Astrocyte (in vitro differentiated cells and primary cell): ENCODE results near the gene RBM38. TPM values are rescaled to one million over a fixed set of nuclear protein-coding genes. Genes with fewer than 3 reads are reported as not detected.

Experiments used
- DNase-seq: peaks from one replicate; pipeline ENCODE4 v3.0.0-alpha.2; 2010; ENCODE audit warnings: low read depth
- FAIRE-seq: peaks from 2 replicates; lab custom pipeline; 2011; peaks lifted over from hg19 to GRCh38; lab: Jason Lieb, UNC
- H2AFZ ChIP-seq: 2 replicates; pipeline ENCODE4 v1.6.0; 2012; ENCODE audit warnings: low read depth, low read length, inconsistent platforms
- H3K27ac ChIP-seq: 2 replicates; pipeline ENCODE4 v1.5.1; 2011; ENCODE audit warnings: low read depth, low read length, inconsistent platforms
- H3K27me3 ChIP-seq: 2 replicates; pipeline ENCODE4 v1.6.0; 2011; ENCODE audit warnings: low read length, inconsistent platforms; ENCODE audit not compliant: insufficient read depth
- H3K36me3 ChIP-seq: 2 replicates; pipeline ENCODE4 v1.5.1; 2011; ENCODE audit warnings: low read length, inconsistent platforms; ENCODE audit not compliant: insufficient read depth
- H3K4me1 ChIP-seq: 2 replicates; pipeline ENCODE4 v1.5.1; 2011; ENCODE audit warnings: low read length, inconsistent platforms; ENCODE audit not compliant: insufficient read depth
- H3K4me2 ChIP-seq: 2 replicates; pipeline ENCODE4 v1.6.0; 2012; ENCODE audit warnings: low read length, inconsistent platforms
- H3K4me3 ChIP-seq: 2 replicates; pipeline ENCODE4 v1.5.1; 2011; ENCODE audit warnings: low read depth, mild to moderate bottlenecking, low read length, inconsistent platforms; ENCODE audit not compliant: insufficient read depth
- H3K79me2 ChIP-seq: 2 replicates; pipeline ENCODE4 v1.6.0; 2012; ENCODE audit warnings: mild to moderate bottlenecking, low read length, inconsistent platforms; ENCODE audit not compliant: insufficient read depth
- H3K9ac ChIP-seq: 2 replicates; pipeline ENCODE4 v1.6.0; 2012; ENCODE audit warnings: mild to moderate bottlenecking, low read length, inconsistent platforms
- H3K9me3 ChIP-seq: 2 replicates; pipeline ENCODE4 v1.5.1; 2012; ENCODE audit warnings: low read depth, mild to moderate bottlenecking, low read length, inconsistent platforms; ENCODE audit not compliant: insufficient read depth
- H4K20me1 ChIP-seq: 2 replicates; pipeline ENCODE4 v1.6.0; 2012; ENCODE audit warnings: low read length, inconsistent platforms; ENCODE audit not compliant: insufficient read depth
- H3K27ac Mint-ChIP-seq: one replicate; pipeline ENCODE4 v1.8.0; 2021; ENCODE audit warnings: mild to moderate bottlenecking, mixed read lengths; ENCODE audit not compliant: unreplicated experiment
- H3K27me3 Mint-ChIP-seq: one replicate; pipeline ENCODE4 v1.8.0; 2021; ENCODE audit warnings: low read depth, mixed read lengths; ENCODE audit not compliant: unreplicated experiment
- H3K36me3 Mint-ChIP-seq: one replicate; pipeline ENCODE4 v1.8.0; 2021; ENCODE audit warnings: low read depth, mixed read lengths; ENCODE audit not compliant: unreplicated experiment
- H3K4me1 Mint-ChIP-seq: one replicate; pipeline ENCODE4 v1.8.0; 2021; ENCODE audit warnings: low read depth, mixed read lengths; ENCODE audit not compliant: unreplicated experiment
- H3K4me3 Mint-ChIP-seq: one replicate; pipeline ENCODE4 v1.8.0; 2021; ENCODE audit warnings: mild to moderate bottlenecking, moderate library complexity, mixed read lengths; ENCODE audit not compliant: unreplicated experiment
- H3K9me3 Mint-ChIP-seq: one replicate; pipeline ENCODE4 v1.8.0; 2021; ENCODE audit warnings: mild to moderate bottlenecking, mixed read lengths; ENCODE audit not compliant: unreplicated experiment
- CTCF ChIP-seq: IDR thresholded peaks from 2 replicates; pipeline ENCODE4 v1.5.1; 2011; ENCODE audit warnings: low read depth, mild to moderate bottlenecking, inconsistent platforms, low read length, moderate library complexity; ENCODE audit not compliant: insufficient read depth
- EZH2 ChIP-seq: IDR thresholded peaks from 2 replicates; pipeline ENCODE4 v1.6.1; 2012; ENCODE audit warnings: mild to moderate bottlenecking, low read length, inconsistent platforms; ENCODE audit not compliant: insufficient read depth
- total RNA-seq: library from RNA; stranded (reverse); gene quantifications from 2 replicates; pipeline ENCODE4 v1.2.1, GENCODE V29; 2021

The RBM38 gene
- total RNA-seq, 1 donor from 2014 or later: 43.5 TPM

GRCh38 chr20:57397693-57398108, 6.5 kb downstream of the RBM38 start:
- TF ChIP-seq CTCF (no peak), EZH2 (no peak)
- H3K27me3 ChIP-seq: no peaks in the 10 kb centered on the region
- no peaks in the 10 kb centered on the region for H3K9me3 ChIP-seq
- peaks cover 26% of the 10 kb centered on the region for H3K4me1 ChIP-seq
- no peak for FAIRE-seq
- Mint-ChIP-seq H3K36me3 (peaks cover 29% of the 10 kb centered on the region), H3K4me1 (peaks cover 33% of the 10 kb centered on the region), H3K27me3 (no peaks in the 10 kb centered on the region), H3K9me3 (no peaks in the 10 kb centered on the region), H3K27ac (no peak overlapping the region), H3K4me3 (no peak overlapping the region)
- no peak overlapping the region for H3K4me3 ChIP-seq
- no peaks in the 10 kb centered on the region for H3K36me3 ChIP-seq
- no peak overlapping the region for H2AFZ ChIP-seq
- H3K4me2 ChIP-seq: no peak overlapping the region
- no peak overlapping the region for H3K9ac ChIP-seq
- H3K27ac ChIP-seq: no peak overlapping the region
- peaks cover 68% of the 10 kb centered on the region for H3K79me2 ChIP-seq
- DNase-seq: no peak
- peaks cover 79% of the 10 kb centered on the region for H4K20me1 ChIP-seq

- H3K4me1 ChIP-seq: peaks cover 26% of the 10 kb centered on the region
- H3K36me3 ChIP-seq: no peaks in the 10 kb centered on the region
- DNase-seq (no peak), FAIRE-seq (no peak)
- H3K4me3 ChIP-seq: no peak overlapping the region
- H3K4me2 ChIP-seq: no peak overlapping the region
- Mint-ChIP-seq H3K4me1 (peaks cover 28% of the 10 kb centered on the region), H3K9me3 (no peaks in the 10 kb centered on the region), H3K27me3 (no peaks in the 10 kb centered on the region), H3K36me3 (peaks cover 26% of the 10 kb centered on the region), H3K4me3 (no peak overlapping the region), H3K27ac (no peak overlapping the region)
- no peaks in the 10 kb centered on the region for H3K27me3 ChIP-seq
- no peaks in the 10 kb centered on the region for H3K9me3 ChIP-seq
- H4K20me1 ChIP-seq: peaks cover 77% of the 10 kb centered on the region
- no peak overlapping the region for H3K9ac ChIP-seq
- H3K79me2 ChIP-seq: peaks cover 67% of the 10 kb centered on the region
- no peak overlapping the region for H2AFZ ChIP-seq
- no peak for TF ChIP-seq EZH2
- no peak for TF ChIP-seq CTCF
- no peak overlapping the region for H3K27ac ChIP-seq
Observed at GRCh38 chr20:57398231-57398821, 7.1 kb downstream of the RBM38 start.

- Histone ChIP-seq H3K9me3 (no peaks in the 10 kb centered on the region), H3K79me2 (peaks cover 60% of the 10 kb centered on the region), H3K4me2 (peak overlapping the region; percentile 15), H3K27me3 (no peaks in the 10 kb centered on the region), H3K9ac (peak overlapping the region; percentile 10), H3K4me1 (peaks cover 21% of the 10 kb centered on the region), H2AFZ (no peak overlapping the region), H4K20me1 (peaks cover 73% of the 10 kb centered on the region), H3K36me3 (no peaks in the 10 kb centered on the region), H3K4me3 (no peak overlapping the region), H3K27ac (no peak overlapping the region)
- H3K27me3 Mint-ChIP-seq: no peaks in the 10 kb centered on the region
- FAIRE-seq: no peak
- peak overlapping the region; percentile 66 for H3K27ac Mint-ChIP-seq
- H3K9me3 Mint-ChIP-seq: no peaks in the 10 kb centered on the region
- peaks cover 23% of the 10 kb centered on the region for H3K4me1 Mint-ChIP-seq
- TF ChIP-seq EZH2: no peak
- no peak for TF ChIP-seq CTCF
- H3K36me3 Mint-ChIP-seq: peaks cover 26% of the 10 kb centered on the region
- DNase-seq: no peak
- peak overlapping the region; percentile 66 for H3K4me3 Mint-ChIP-seq
Observed at GRCh38 chr20:57398901-57399535, 7.8 kb downstream of the RBM38 start.
